HL-60 (cell line): ENCODE results near the gene GBP3.
"Not testable (repeated sequence)": the region's sequence is repeated elsewhere in the genome, so short reads cannot be mapped to it uniquely, and the experiment has no call there.

Experiments used
- POLR2AphosphoS5 ChIP-seq: IDR thresholded peaks from 2 replicates; pipeline ENCODE4 v1.6.1; 2012; ENCODE audit warnings: low read depth
- REST ChIP-seq: IDR thresholded peaks from 2 replicates; pipeline ENCODE4 v1.6.1; 2012; ENCODE audit warnings: low read depth; ENCODE audit not compliant: insufficient replicate concordance
- TF ChIP-seq, protein P1 (sequence below): IDR thresholded peaks from one replicate; pipeline ENCODE4 v1.5.1; 2011; ENCODE audit warnings: low read length, control low read depth, inconsistent platforms; ENCODE audit not compliant: insufficient read depth

GRCh38 chr1:89018318-89018717 lies 4.3 kb downstream of the GBP3 start:
- TF ChIP-seq POLR2AphosphoS5, REST: not testable (repeated sequence)
- TF ChIP-seq, protein P1, sequence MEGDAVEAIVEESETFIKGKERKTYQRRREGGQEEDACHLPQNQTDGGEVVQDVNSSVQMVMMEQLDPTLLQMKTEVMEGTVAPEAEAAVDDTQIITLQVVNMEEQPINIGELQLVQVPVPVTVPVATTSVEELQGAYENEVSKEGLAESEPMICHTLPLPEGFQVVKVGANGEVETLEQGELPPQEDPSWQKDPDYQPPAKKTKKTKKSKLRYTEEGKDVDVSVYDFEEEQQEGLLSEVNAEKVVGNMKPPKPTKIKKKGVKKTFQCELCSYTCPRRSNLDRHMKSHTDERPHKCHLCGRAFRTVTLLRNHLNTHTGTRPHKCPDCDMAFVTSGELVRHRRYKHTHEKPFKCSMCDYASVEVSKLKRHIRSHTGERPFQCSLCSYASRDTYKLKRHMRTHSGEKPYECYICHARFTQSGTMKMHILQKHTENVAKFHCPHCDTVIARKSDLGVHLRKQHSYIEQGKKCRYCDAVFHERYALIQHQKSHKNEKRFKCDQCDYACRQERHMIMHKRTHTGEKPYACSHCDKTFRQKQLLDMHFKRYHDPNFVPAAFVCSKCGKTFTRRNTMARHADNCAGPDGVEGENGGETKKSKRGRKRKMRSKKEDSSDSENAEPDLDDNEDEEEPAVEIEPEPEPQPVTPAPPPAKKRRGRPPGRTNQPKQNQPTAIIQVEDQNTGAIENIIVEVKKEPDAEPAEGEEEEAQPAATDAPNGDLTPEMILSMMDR = not testable (repeated sequence)
